IPS-20b (cell line): ENCODE data around the gene PCIF1.

Experiments used
- H3K27ac ChIP-seq: one replicate; pipeline ENCODE4 v1.5.1; 2013; ENCODE audit warnings: low read length
- H3K27me3 ChIP-seq: 2 replicates; pipeline ENCODE4 v1.6.1; 2013; ENCODE audit warnings: mild to moderate bottlenecking, low read length, inconsistent platforms; ENCODE audit not compliant: insufficient read depth
- H3K36me3 ChIP-seq: 2 replicates; pipeline ENCODE4 v1.6.1; 2013; ENCODE audit warnings: low read depth, mild to moderate bottlenecking, inconsistent platforms, low read length, moderate library complexity; ENCODE audit not compliant: insufficient read depth
- H3K4me1 ChIP-seq: 2 replicates; pipeline ENCODE4 v1.6.1; 2013; ENCODE audit warnings: mild to moderate bottlenecking, control low read depth, inconsistent platforms, low read length, moderate library complexity; ENCODE audit not compliant: insufficient read depth
- H3K4me3 ChIP-seq: 2 replicates; pipeline ENCODE4 v1.5.1; 2013; ENCODE audit warnings: mild to moderate bottlenecking, low read length, inconsistent platforms
- H3K9ac ChIP-seq: 2 replicates; pipeline ENCODE4 v1.6.1; 2013; ENCODE audit warnings: low read depth, mild to moderate bottlenecking, inconsistent platforms, low read length, moderate library complexity
- H3K9me3 ChIP-seq: 2 replicates; pipeline ENCODE4 v1.6.1; 2013; ENCODE audit warnings: mild to moderate bottlenecking, low read depth, low read length, inconsistent platforms; ENCODE audit not compliant: insufficient read depth

PCIF1 gene

GRCh38 chr20:45957021-45957941 lies 22.8 kb downstream of the PCIF1 start:
- Histone ChIP-seq H3K27ac (no peak overlapping the region), H3K9ac (no peak overlapping the region), H3K9me3 (no peaks in the 10 kb centered on the region), H3K4me3 (no peak overlapping the region), H3K36me3 (peaks cover 79% of the 10 kb centered on the region), H3K4me1 (no peaks in the 10 kb centered on the region), H3K27me3 (no peaks in the 10 kb centered on the region)

DNA sequence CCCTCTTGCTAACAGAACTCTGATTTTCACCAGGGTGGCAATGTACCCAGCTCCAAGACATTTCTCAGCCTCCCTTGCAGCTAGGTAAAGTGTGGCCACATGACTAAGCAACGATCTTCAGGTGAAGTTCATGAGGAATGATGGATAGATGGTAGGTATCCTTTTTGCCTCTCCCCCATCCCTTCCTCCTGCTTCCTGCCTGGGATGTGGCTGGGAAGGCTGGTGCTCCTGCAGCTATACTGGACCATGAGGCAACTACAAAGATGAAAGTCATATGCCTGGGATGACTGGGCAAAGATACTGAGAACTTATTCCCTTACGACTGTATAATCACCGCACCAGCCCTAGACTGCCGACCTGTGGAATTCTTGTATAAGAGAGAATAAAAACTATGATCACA lies 24.1 kb downstream of the PCIF1 start:
- peaks cover 77% of the 10 kb centered on the region for H3K36me3 ChIP-seq
- no peaks in the 10 kb centered on the region for H3K4me1 ChIP-seq
- no peaks in the 10 kb centered on the region for H3K27me3 ChIP-seq
- no peaks in the 10 kb centered on the region for H3K9me3 ChIP-seq
- H3K9ac ChIP-seq = no peak overlapping the region
- H3K4me3 ChIP-seq = no peak overlapping the region
- H3K27ac ChIP-seq = no peak overlapping the region

GRCh38 chr20:45959126-45959525 lies 24.6 kb downstream of the PCIF1 start:
- no peaks in the 10 kb centered on the region for H3K4me1 ChIP-seq
- no peak overlapping the region for H3K4me3 ChIP-seq
- H3K9me3 ChIP-seq = no peaks in the 10 kb centered on the region
- no peak overlapping the region for H3K9ac ChIP-seq
- H3K27ac ChIP-seq = no peak overlapping the region
- no peaks in the 10 kb centered on the region for H3K27me3 ChIP-seq
- H3K36me3 ChIP-seq = peaks cover 81% of the 10 kb centered on the region

DNA sequence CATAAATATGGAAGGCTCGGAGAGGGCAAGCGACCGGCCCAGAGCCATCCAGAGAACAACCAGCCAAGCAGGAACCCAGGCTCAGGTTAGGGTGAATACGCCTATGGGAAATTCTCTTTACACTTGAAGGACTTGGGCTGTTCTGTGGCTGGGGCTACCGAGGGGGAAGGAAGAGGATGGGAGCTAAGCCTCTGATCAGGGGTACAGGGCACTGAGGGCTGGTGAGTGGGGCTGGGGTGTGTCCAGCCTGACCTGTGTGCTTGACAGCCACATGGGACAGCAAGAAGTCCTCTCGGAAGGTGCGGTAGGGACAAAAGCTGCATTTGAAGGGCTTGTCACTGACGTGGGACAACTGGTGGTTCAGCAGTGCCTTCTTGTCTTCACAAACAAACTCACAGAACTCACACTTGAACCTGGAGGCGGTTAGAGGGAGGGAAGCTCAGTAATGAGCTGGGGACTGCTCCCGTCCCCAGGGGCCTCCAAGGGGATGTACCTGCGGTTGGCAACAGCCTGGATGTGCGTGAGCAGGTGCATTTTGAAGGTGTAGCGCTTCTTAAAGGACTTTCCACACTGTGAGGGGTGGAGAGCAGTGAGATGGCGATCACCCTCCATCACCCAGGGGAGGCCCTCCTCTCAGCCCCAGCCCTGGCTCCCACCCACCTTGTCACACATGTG lies 25.6 kb downstream of the PCIF1 start:
- H3K4me1 ChIP-seq = no peaks in the 10 kb centered on the region
- no peak overlapping the region for H3K9ac ChIP-seq
- no peak overlapping the region for H3K4me3 ChIP-seq
- H3K27ac ChIP-seq = no peak overlapping the region
- H3K9me3 ChIP-seq = no peaks in the 10 kb centered on the region
- peaks cover 89% of the 10 kb centered on the region for H3K36me3 ChIP-seq
- no peaks in the 10 kb centered on the region for H3K27me3 ChIP-seq

GRCh38 chr20:45962031-45962755 lies 27.7 kb downstream of the PCIF1 start:
- Histone ChIP-seq H3K4me3 (no peak overlapping the region), H3K27me3 (no peaks in the 10 kb centered on the region), H3K36me3 (peaks cover 89% of the 10 kb centered on the region), H3K4me1 (no peaks in the 10 kb centered on the region), H3K9me3 (no peaks in the 10 kb centered on the region), H3K27ac (no peak overlapping the region), H3K9ac (no peak overlapping the region)

GRCh38 chr20:45963059-45964005 lies 28.8 kb downstream of the PCIF1 start:
- H3K9ac ChIP-seq = no peak overlapping the region
- no peak overlapping the region for H3K27ac ChIP-seq
- H3K4me1 ChIP-seq = no peaks in the 10 kb centered on the region
- no peak overlapping the region for H3K4me3 ChIP-seq
- H3K27me3 ChIP-seq = no peaks in the 10 kb centered on the region
- peaks cover 89% of the 10 kb centered on the region for H3K36me3 ChIP-seq
- H3K9me3 ChIP-seq = no peaks in the 10 kb centered on the region

DNA sequence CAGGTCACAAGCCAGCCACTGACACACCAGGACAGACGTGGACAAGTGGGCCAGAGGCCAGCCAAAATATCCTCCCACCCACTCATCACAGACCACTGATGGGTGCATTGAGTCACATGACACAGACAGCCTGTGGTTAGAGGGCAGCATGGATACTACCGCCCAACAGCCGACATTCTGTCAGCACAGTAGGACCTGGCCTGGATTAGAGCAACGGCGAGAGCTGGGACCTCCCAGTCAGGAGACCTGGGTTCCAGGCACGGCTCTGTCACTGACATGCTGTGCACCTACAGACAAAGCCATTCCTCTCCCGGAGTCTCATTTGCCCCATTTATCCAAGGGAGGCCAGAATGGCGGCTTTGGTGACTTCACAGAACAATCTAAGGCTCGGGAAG lies 29.5 kb downstream of the PCIF1 start:
- Histone ChIP-seq H3K4me1 (no peaks in the 10 kb centered on the region), H3K4me3 (no peak overlapping the region), H3K9ac (no peak overlapping the region), H3K27me3 (no peaks in the 10 kb centered on the region), H3K36me3 (peaks cover 89% of the 10 kb centered on the region), H3K9me3 (no peaks in the 10 kb centered on the region), H3K27ac (no peak overlapping the region)

DNA sequence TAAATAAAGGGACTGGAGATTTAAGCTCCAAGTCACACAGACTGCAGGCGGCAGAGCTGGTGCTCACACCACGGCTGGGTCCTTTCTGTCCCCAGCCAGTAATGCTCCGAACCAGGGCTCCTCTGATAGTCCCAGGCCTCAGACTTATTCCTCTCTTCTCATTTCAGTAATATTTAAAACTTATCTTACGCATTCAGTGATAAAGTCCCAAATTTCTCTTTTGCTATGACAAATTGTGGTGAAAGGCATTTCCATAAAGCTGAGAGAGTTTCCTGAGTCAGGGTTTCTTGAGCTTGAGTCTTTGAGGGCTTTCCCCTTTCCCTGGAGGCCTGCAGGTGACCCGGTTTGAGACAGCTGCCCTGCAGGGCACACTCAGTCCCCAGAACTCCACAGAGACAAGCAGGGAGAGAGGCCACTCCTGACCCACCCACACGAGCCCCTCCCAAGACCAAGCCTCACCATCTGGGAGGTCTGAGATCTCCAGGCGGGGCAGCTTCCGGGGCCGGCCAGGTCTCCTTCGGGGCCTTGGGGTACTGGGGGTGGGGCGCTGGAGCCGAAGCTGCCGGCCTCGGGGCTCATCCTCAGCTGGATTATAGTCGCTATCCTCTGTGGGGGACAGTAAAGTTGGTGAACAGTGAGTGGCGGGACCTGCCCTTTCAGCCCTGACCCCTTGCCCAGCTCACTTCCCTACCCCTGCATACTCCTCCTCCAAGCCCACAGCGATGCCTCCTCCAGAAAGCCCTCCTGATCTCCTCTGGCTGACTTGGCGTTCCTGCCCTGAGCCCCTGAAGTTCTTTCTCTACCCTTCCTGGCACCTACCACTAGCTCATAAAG lies 30.9 kb downstream of the PCIF1 start:
- no peaks in the 10 kb centered on the region for H3K27me3 ChIP-seq
- H3K27ac ChIP-seq = no peak overlapping the region
- no peaks in the 10 kb centered on the region for H3K9me3 ChIP-seq
- H3K9ac ChIP-seq = no peak overlapping the region
- H3K4me3 ChIP-seq = no peak overlapping the region
- no peaks in the 10 kb centered on the region; the same call in 1 of the 2 replicates for H3K4me1 ChIP-seq
- H3K36me3 ChIP-seq = peaks cover 81% of the 10 kb centered on the region

DNA sequence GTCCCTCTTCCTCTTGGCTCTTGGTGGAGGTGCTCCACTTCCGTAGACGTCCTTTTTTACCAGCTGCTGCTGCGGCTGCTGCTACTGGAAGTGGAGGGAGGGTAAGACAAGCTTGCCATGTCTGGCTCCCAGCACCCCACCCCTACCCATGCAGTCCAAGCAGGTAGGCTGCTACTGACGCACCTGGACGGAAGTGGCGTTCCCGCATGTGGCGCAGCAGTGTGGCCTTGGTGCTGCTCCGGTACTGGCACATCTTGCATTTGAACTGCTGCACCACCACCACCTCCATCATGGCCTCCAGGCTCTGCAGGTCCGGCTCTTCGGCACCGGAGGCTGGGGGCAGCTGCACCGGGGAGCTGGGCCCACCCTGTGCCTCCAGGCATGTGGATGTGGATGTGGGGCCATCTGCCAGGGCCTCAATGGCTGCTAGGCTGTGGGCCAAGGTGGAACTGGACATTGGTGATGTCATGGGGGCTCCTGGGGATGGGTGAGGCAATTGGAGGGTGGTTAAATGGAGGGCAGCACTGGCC lies 33.1 kb downstream of the PCIF1 start:
- H3K36me3 ChIP-seq = peaks cover 59% of the 10 kb centered on the region
- H3K4me1 ChIP-seq = no peaks in the 10 kb centered on the region; the same call in 1 of the 2 replicates
- no peak overlapping the region for H3K9ac ChIP-seq
- no peaks in the 10 kb centered on the region for H3K9me3 ChIP-seq
- H3K27me3 ChIP-seq = no peaks in the 10 kb centered on the region
- no peak overlapping the region for H3K27ac ChIP-seq
- no peak overlapping the region for H3K4me3 ChIP-seq

GRCh38 chr20:45968081-45968671 lies 33.7 kb downstream of the PCIF1 start:
- H3K9me3 ChIP-seq = no peaks in the 10 kb centered on the region
- no peaks in the 10 kb centered on the region; the same call in 1 of the 2 replicates for H3K4me1 ChIP-seq
- H3K27me3 ChIP-seq = no peaks in the 10 kb centered on the region
- no peak overlapping the region for H3K27ac ChIP-seq
- H3K9ac ChIP-seq = no peak overlapping the region
- H3K4me3 ChIP-seq = no peak overlapping the region
- peaks cover 56% of the 10 kb centered on the region for H3K36me3 ChIP-seq
